MM.1S (cell line): ENCODE results near the gene WASF2.

Experiments
- DNase-seq: peaks from one replicate; pipeline ENCODE4 v3.0.0-alpha.2; 2015
- H2AFZ ChIP-seq: fragments of 300-600 bp; sonication (generic); 2 replicates; pipeline ENCODE4 v1.6.0; 2016; ENCODE audit warnings: antibody characterized with exemption, low read length
- H3F3A ChIP-seq: fragments of 300-600 bp; sonication (generic); 2 replicates; pipeline ENCODE4 v1.6.1; 2016; ENCODE audit warnings: mild to moderate bottlenecking, antibody characterized with exemption, low read length, moderate library complexity, mixed read lengths; ENCODE audit not compliant: insufficient read depth
- H3K27ac ChIP-seq: fragments of 300-600 bp; sonication (generic); 2 replicates; pipeline ENCODE4 v1.5.1; 2016; ENCODE audit warnings: mild to moderate bottlenecking, low read length
- H3K27me3 ChIP-seq: fragments of 300-600 bp; sonication (generic); replicated peaks from 2 replicates; pipeline ENCODE4 v1.6.0; 2016; ENCODE audit warnings: low read length; ENCODE audit not compliant: insufficient read depth
- H3K36me3 ChIP-seq: fragments of 300-600 bp; sonication (generic); replicated peaks from 2 replicates; pipeline ENCODE4 v1.6.1; 2016; ENCODE audit warnings: mild to moderate bottlenecking, low read length, mixed read lengths; ENCODE audit not compliant: insufficient read depth
- H3K4me1 ChIP-seq: fragments of 300-600 bp; sonication (generic); 2 replicates; pipeline ENCODE4 v1.6.1; 2016; ENCODE audit warnings: low read length, mixed read lengths
- H3K4me2 ChIP-seq: fragments of 300-600 bp; sonication (generic); 2 replicates; pipeline ENCODE4 v1.6.0; 2016; ENCODE audit warnings: low read depth, low read length
- H3K4me3 ChIP-seq: fragments of 300-600 bp; sonication (generic); 2 replicates; pipeline ENCODE4 v1.5.1; 2016; ENCODE audit warnings: low read length, mixed read lengths
- H3K79me2 ChIP-seq: fragments of 300-600 bp; sonication (generic); 2 replicates; pipeline ENCODE4 v1.6.1; 2016; ENCODE audit warnings: mixed run types, low read length, mixed read lengths
- H3K9ac ChIP-seq: fragments of 300-600 bp; sonication (generic); 2 replicates; pipeline ENCODE4 v1.6.1; 2016; ENCODE audit warnings: low read length, mixed read lengths
- H3K9me2 ChIP-seq: fragments of 300-600 bp; sonication (generic); replicated peaks from 2 replicates; pipeline ENCODE4 v1.6.1; 2016; ENCODE audit warnings: mild to moderate bottlenecking, low read length, mixed read lengths; ENCODE audit not compliant: insufficient read depth
- H3K9me3 ChIP-seq: fragments of 300-600 bp; sonication (generic); replicated peaks from 2 replicates; pipeline ENCODE4 v1.6.1; 2016; ENCODE audit warnings: mild to moderate bottlenecking, low read length, mixed read lengths; ENCODE audit not compliant: insufficient read depth
- H4K20me1 ChIP-seq: fragments of 300-600 bp; sonication (generic); 2 replicates; pipeline ENCODE4 v1.6.1; 2016; ENCODE audit warnings: mild to moderate bottlenecking, low read length, moderate library complexity, mixed read lengths; ENCODE audit not compliant: insufficient read depth
- EZH2 ChIP-seq: fragments of 300-600 bp; sonication (generic); optimal IDR thresholded peaks from 2 replicates; pipeline ENCODE3; 2017; ENCODE audit warnings: low read depth, mild to moderate bottlenecking, antibody characterized with exemption, low read length, mixed read lengths
- EZH2phosphoT487 ChIP-seq: fragments of 300-600 bp; sonication (generic); IDR thresholded peaks from 2 replicates; pipeline ENCODE4 v1.6.1; 2018; ENCODE audit warnings: antibody characterized with exemption, low read length
- TF ChIP-seq, protein P1 (sequence below): fragments of 300-600 bp; sonication (generic); IDR thresholded peaks from 2 replicates; pipeline ENCODE4 v1.5.1; 2016; ENCODE audit warnings: antibody characterized with exemption, low read length, mixed read lengths

The WASF2 gene

DNA sequence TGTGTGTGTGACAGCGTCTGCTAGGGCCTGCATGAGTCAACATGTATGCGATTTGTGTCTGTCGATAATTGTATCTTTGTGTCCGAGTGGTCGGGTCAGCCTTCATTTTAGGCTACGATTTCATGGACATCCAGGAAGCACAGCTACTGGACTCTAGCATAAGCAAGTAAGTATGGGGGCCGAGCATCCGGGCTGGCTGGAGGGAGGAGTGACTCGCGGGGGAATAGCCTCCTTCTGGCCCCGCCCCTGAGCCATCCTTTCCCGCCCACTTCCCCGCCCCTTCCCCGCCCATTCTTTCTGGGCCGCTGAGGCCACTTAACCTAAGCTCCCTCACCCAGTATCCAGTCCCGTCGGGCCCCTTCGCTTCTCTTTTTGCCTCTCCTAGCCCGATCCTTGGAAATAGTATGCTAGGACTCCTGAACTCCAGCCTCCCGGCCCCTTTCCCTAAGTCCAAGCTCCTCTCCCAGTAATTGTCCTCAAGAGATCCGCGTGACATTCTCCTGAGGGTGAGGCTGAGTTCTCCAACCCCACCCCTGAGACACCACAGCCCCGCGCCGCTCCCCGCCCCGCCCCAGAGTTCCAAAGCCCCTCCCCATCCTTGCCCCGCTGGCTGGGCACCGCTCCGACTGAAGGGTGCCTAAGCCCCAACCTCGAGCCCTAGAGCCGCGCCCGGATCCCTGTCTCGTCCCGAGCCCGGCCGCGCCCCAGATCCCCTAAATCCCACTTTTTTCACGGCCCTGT is 124.4 kb downstream of the WASF2 start:
- Histone ChIP-seq H3K79me2 (no peaks in the 10 kb centered on the region), H3K27ac (no peak overlapping the region), H3K27me3 (no peaks in the 10 kb centered on the region), H3K9me3 (no peaks in the 10 kb centered on the region), H3K9me2 (no peaks in the 10 kb centered on the region), H3K4me1 (peaks cover 8% of the 10 kb centered on the region), H3K4me3 (peak overlapping the region; percentile 79), H3K9ac (peak overlapping the region; percentile 46; the same call in 1 of the 2 replicates), H4K20me1 (no peaks in the 10 kb centered on the region), H3K36me3 (no peaks in the 10 kb centered on the region), H2AFZ (peak overlapping the region; percentile 95), H3F3A (peaks cover 3% of the 10 kb centered on the region; the same call in 1 of the 2 replicates), H3K4me2 (peak overlapping the region; percentile 99)
- TF ChIP-seq EZH2phosphoT487 (no peak), EZH2 (no peak)
- TF ChIP-seq, protein P1, sequence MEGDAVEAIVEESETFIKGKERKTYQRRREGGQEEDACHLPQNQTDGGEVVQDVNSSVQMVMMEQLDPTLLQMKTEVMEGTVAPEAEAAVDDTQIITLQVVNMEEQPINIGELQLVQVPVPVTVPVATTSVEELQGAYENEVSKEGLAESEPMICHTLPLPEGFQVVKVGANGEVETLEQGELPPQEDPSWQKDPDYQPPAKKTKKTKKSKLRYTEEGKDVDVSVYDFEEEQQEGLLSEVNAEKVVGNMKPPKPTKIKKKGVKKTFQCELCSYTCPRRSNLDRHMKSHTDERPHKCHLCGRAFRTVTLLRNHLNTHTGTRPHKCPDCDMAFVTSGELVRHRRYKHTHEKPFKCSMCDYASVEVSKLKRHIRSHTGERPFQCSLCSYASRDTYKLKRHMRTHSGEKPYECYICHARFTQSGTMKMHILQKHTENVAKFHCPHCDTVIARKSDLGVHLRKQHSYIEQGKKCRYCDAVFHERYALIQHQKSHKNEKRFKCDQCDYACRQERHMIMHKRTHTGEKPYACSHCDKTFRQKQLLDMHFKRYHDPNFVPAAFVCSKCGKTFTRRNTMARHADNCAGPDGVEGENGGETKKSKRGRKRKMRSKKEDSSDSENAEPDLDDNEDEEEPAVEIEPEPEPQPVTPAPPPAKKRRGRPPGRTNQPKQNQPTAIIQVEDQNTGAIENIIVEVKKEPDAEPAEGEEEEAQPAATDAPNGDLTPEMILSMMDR: no peak
- peak; percentile 73 for DNase-seq

DNA sequence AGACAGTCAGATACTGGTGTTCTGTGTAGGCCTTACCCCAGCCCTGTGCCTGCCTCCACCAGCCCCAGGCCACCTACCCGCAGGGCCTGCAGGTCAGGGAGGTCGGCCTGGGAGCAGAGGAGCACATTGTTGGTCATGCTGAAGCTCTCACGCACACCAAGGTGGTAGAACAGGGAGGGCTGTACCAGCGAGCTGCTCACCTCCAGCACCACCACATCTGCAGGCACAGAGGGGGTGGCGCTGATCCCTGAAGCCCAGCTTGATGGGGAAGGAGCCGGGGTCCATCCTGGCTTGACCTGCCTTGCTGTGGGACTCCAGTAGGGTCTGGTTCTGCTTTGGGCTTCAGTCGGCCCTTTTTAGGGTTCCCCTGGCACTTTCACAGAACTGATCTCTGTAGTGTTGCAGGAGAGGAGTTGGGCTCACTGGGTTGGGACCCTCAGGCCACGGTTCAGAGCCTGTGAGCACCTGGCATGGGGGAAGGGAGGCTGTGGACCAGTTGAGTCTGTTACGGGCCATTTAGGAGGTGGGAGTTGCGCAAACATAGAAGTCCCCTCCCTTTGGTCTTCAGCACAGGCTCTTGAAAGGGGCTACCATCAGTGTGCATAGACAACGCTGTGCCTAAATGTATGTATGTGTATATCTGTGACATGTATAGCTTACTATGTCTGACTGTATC is 125.1 kb downstream of the WASF2 start:
- Histone ChIP-seq H4K20me1 (no peaks in the 10 kb centered on the region), H3K9me3 (no peaks in the 10 kb centered on the region), H3K4me3 (peak overlapping the region; percentile 45), H3K36me3 (no peaks in the 10 kb centered on the region), H3F3A (peaks cover 3% of the 10 kb centered on the region; the same call in 1 of the 2 replicates), H3K79me2 (no peaks in the 10 kb centered on the region), H3K4me2 (peak overlapping the region; percentile 99), H3K27me3 (0 out of 2 replicates have a peak, but pooled peaks cover under 1% of the 10 kb centered on the region), H3K9me2 (no peaks in the 10 kb centered on the region), H3K4me1 (peaks cover 8% of the 10 kb centered on the region), H2AFZ (peak overlapping the region; percentile 95), H3K27ac (no peak overlapping the region), H3K9ac (no peak overlapping the region)
- DNase-seq: no peak
- TF ChIP-seq, protein P1: no peak
- TF ChIP-seq EZH2 (no peak), EZH2phosphoT487 (no peak)

DNA sequence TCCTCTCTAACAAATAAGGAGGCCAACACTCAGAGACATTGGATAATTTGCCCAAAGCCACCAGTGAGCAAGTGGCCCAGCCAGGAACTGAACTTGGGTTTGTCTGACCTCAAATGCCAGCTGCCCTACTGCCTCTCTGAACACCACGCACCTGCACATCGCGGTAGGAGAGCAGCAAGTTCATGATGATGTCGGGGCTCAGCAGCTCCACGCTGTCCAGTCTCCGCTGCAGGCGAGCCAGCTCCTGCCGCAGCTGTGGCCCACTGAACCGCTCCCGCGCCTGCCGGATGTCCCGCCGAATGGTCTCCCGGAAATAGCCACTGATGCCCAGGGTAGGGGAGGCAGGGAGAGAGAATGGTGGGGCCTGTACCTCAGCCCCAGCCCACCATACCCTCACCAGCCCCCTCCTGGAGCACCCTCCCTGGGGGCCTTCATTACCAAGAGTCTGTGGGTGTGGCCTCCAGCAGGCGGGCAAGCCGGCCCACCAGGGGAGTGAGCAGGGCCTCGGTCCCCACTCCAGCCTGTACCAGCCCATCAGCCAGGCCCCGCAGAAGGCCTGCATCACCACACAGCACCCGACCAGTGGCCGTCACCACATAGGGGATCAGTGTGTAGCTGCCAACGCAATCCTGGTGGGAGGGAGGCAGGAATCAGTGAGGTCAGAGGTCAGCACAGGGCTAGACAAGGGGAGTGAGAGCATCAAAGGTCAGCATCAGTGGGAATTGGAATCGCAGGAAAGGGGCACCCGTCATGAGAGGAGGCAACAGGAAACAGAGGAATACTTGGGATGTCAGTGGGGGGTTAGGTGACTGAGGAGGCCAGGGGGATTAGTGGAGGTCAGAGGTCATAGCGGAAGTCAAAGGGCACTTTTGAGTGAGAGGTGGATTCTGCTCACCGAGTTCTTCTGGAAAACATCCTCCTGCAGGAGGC is 125.9 kb downstream of the WASF2 start:
- Histone ChIP-seq H3K27me3 (peaks cover 8% of the 10 kb centered on the region; the same call in 1 of the 2 replicates), H3K27ac (no peak overlapping the region), H3K4me2 (no peak overlapping the region), H4K20me1 (no peaks in the 10 kb centered on the region), H3K9me3 (no peaks in the 10 kb centered on the region), H3K9ac (no peak overlapping the region), H3K4me3 (no peak overlapping the region), H3K36me3 (no peaks in the 10 kb centered on the region), H3K79me2 (no peaks in the 10 kb centered on the region), H2AFZ (no peak overlapping the region), H3K9me2 (no peaks in the 10 kb centered on the region), H3F3A (peaks cover 3% of the 10 kb centered on the region; the same call in 1 of the 2 replicates), H3K4me1 (peaks cover 8% of the 10 kb centered on the region)
- TF ChIP-seq EZH2 (no peak), EZH2phosphoT487 (no peak)
- TF ChIP-seq, protein P1: no peak
- DNase-seq: no peak
